SK-N-MC (cell line): ENCODE data around the gene AGAP5.
A peak's percentile ranks its signal among the peaks of the same experiment; 100 is the strongest.

ENCODE experiments used
- EZH2 ChIP-seq: fragments of 200-600 bp; sonication (generic); IDR thresholded peaks from one replicate; pipeline ENCODE4 v1.6.1; 2017; ENCODE audit warnings: antibody characterized with exemption
- POLR2AphosphoS5 ChIP-seq: IDR thresholded peaks from 2 replicates; pipeline ENCODE4 v1.6.1; 2012; ENCODE audit warnings: mild to moderate bottlenecking, low read depth, low read length, borderline replicate concordance

DNA sequence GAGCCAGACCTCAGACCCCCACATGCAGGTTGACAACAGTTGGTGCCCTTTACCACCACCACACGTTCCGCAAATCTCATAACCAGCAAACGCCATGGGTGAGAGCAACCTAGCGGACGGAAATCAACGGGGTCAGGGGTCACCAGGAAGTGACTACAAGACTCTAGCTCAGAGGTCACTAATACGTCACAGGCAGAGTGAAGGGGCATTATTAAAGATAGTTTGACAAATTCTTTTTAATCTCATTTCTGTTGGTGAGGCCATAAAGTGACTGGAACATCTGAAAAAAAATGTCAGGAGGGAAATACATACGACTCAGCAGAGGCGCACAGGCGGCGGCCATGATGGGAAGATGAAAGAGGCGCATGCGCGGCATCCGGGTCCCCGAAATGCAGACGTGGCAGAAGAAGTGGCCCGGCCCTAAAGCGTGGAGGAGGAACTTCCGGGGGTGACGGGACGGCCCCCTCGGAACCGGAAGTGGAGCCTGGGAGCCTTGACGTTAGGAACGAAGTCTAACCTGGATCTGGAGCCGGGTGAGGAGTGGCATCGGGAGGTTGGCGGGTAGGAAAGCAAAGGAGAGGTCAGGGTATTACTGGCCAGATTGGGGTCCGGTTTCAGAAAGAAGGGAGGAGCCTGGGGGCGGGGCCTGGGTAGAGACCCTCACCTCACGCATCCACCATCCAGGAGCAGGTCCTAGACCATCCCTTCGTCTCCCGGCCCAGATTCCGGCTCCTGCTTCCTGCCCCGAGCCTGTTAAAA is 46.2 kb upstream of the AGAP5 start, which contains the start of gene SEC24C:
- no peak for TF ChIP-seq EZH2
- peak; percentile 59; the same call in 1 of the 2 replicates for TF ChIP-seq POLR2AphosphoS5
